ENCODE data around the gene MICU1. TPM values are rescaled to one million over a fixed set of nuclear protein-coding genes. Genes with fewer than 3 reads are reported as not detected.

Gene MICU1
- total and polyA plus RNA-seq, 10 of the 15 experiments (the other 5 are each of a cell fraction or from before 2014, with no cell fraction given), result 18.2 to 36.4 (median 22.2) TPM

DNA sequence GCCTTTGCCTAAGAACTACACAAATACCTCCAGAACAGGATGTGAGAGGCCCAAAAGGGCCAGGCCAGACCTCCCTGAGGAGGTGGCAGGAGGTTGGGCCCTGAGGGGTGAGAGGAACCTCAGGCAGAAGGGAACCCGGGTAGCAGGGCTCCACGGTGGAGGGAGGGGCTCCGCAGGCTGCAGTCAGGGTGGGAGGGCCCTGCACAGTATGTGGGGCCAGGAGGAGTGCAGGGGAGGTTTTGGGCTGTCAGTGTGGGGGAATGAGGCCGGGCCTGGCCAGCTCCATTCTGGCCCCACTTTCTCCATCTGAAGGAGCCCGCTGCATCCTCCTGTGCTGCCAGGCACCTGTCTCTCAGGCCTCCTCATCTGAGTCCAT lies 297.1 kb downstream of the MICU1 start:
- intact Hi-C loops (cut with micrococcal nuclease; ENCODE audit: unreplicated experiment), result no loop called here
- Histone ChIP-seq H3K4me2 (ENCODE audit: control insufficient read depth, insufficient read depth) (no peak overlapping the region), H4K20me1 (ENCODE audit: control insufficient read depth, insufficient read depth) (no peaks in the 10 kb centered on the region), H3K79me2 (ENCODE audit: control insufficient read depth, insufficient read depth, low read length) (no peaks in the 10 kb centered on the region; the same call in 1 of the 2 replicates), H2AFZ (ENCODE audit: control insufficient read depth, low read depth, low read length) (peak overlapping the region; percentile 28), H3K27me3 (replicated peaks in 1 of 2; ENCODE audit: control insufficient read depth in 2 of 2, insufficient read depth in 2 of 2, low read length in 1 of 2) (no peaks in the 10 kb centered on the region), H3K9ac (ENCODE audit: control insufficient read depth, insufficient read depth, low read length) (peak overlapping the region; percentile 0; the same call in 1 of the 2 replicates), H3K9me3 (replicated peaks; ENCODE audit: control insufficient read depth, insufficient read depth, low read length) (no peaks in the 10 kb centered on the region), H3K27ac (ENCODE audit: control insufficient read depth, insufficient read depth) (0 out of 2 replicates have a peak overlapping the region, but pooled peaks have one; percentile 22), H3K4me1 (ENCODE audit: control insufficient read depth, insufficient read depth, low read length) (peaks cover 49% of the 10 kb centered on the region), H3K4me3 (no peak overlapping the region), H3K36me3 (ENCODE audit: control insufficient read depth in 2 of 2, insufficient read depth in 2 of 2, low read length in 1 of 2) (peaks cover 3 to 5% of the 10 kb centered on the region in 2 experiments; a peak in 2 of 4 replicates)
- ChIA-PET RAD21 (ENCODE audit: unreplicated experiment) (interaction anchor here (0.6 to 10.0 kb wide), 10 partner anchors 8 to 1304 kb away, joined by 3 to 170 read pairs (median 4); no protein-coding TSS in a partner anchor), POLR2A (interaction anchor here (0.8 to 5.8 kb wide), 6 partner anchors 8 to 69 kb away, joined by 3 to 56 read pairs (median 6); partner anchors contain the start of gene DDIT4), CTCF (interaction anchor here (0.5 to 16.6 kb wide), 9 partner anchors 13 to 280 kb away, joined by 3 to 275 read pairs (median 5); partner anchors contain the start of gene DDIT4), SMC1A (ENCODE audit: uncharacterized antibody, unreplicated experiment) (interaction anchor here (0.7 to 2.1 kb wide), 8 partner anchors 8 to 280 kb away, joined by 3 to 12 read pairs (median 5); no protein-coding TSS in a partner anchor)
- TF ChIP-seq SP1 (IDR thresholded peaks at IDR 0.05; ENCODE audit: low read depth, low read length), result no peak
- peak; percentile 13; the same call in 1 of the 2 replicates for TF ChIP-seq POLR2A (IDR thresholded peaks at IDR 0.05; ENCODE audit: low read depth, low read length)
- WGBS (ENCODE audit: insufficient coverage, insufficient replicate concordance, low lambda C conversion rate, missing lambda C conversion rate), result 9% methylated on average over 4 of the region's 5 CpGs
- ATAC-seq (peak; percentile 3; the same call in 1 of the 3 replicates), FAIRE-seq (no peak), DNase-seq (ENCODE audit: low read depth, low spot score) (no peak)
- BruUV-seq (replicated peaks), result no TSS peak
- in situ Hi-C loops (cut with MboI), result no loop called here

DNA sequence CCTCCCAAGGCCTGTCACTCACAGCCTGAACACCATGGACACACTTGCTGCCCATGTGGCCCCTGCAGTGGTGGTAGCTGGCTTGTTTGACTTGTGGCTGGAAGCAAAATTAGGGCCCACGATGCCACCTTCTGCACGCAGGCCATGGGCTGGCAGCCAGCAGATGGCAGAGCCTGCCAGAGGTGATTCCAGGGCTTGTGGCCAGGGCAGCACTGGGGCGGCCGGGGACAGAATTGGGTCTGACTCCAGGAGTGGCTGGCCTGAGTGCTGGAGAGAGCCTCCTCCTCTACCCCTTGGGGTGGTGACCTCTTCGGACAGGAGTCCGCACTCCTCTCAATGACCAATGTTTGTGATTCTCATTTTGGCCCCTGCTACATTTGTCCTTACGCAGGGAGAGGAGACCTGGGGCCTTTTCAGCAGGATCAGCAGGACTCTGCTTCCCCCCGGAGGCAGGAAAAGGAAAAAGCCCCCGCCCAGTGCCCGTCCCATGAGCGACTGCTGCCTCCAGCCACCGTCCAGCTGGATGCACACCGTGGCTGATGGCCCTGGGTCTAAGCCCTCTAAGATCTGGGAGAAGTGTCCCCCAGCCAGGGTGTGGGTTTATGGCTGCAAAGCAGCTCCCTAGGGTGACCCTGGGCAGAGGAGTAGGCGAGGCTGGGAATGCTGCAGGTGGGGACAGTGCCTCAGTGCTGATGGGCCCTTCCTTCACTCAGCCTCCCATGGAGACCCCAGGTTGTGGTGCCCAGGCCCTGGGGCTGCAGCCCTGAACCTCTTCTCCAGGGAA lies 297.6 kb downstream of the MICU1 start:
- DNase-seq (ENCODE audit: low read depth, low spot score) (no peak), FAIRE-seq (no peak), ATAC-seq (no peak)
- H3K27me3 ChIP-seq (replicated peaks in 1 of 2; ENCODE audit: control insufficient read depth in 2 of 2, insufficient read depth in 2 of 2, low read length in 1 of 2), result no peaks in the 10 kb centered on the region
- peaks cover 48% of the 10 kb centered on the region for H3K4me1 ChIP-seq (ENCODE audit: control insufficient read depth, insufficient read depth, low read length)
- 0 out of 4 replicates have a peak, but pooled peaks cover 0 to 3% of the 10 kb centered on the region in 2 experiments for H3K36me3 ChIP-seq (ENCODE audit: control insufficient read depth in 2 of 2, insufficient read depth in 2 of 2, low read length in 1 of 2)
- no peaks in the 10 kb centered on the region for H4K20me1 ChIP-seq (ENCODE audit: control insufficient read depth, insufficient read depth)
- H3K9me3 ChIP-seq (replicated peaks; ENCODE audit: control insufficient read depth, insufficient read depth, low read length), result no peaks in the 10 kb centered on the region
- no peak overlapping the region for H3K4me2 ChIP-seq (ENCODE audit: control insufficient read depth, insufficient read depth)
- H3K9ac ChIP-seq (ENCODE audit: control insufficient read depth, insufficient read depth, low read length), result peak overlapping the region; percentile 0
- ChIA-PET CTCF (interaction anchor here (0.5 to 16.6 kb wide), 11 partner anchors 9 to 279 kb away, joined by 3 to 275 read pairs (median 5); partner anchors contain the start of gene DDIT4), SMC1A (ENCODE audit: uncharacterized antibody, unreplicated experiment) (interaction anchor here (0.7 to 2.1 kb wide), 6 partner anchors 8 to 279 kb away, joined by 3 to 12 read pairs (median 6); no protein-coding TSS in a partner anchor), POLR2A (interaction anchor here (1.2 to 5.8 kb wide), 3 partner anchors 51 to 68 kb away, joined by 3 to 56 read pairs (median 4); partner anchors contain the start of gene DDIT4), RAD21 (ENCODE audit: unreplicated experiment) (interaction anchor here (0.6 to 10.0 kb wide), 12 partner anchors 7 to 1304 kb away, joined by 3 to 170 read pairs (median 4); no protein-coding TSS in a partner anchor)
- H3K79me2 ChIP-seq (ENCODE audit: control insufficient read depth, insufficient read depth, low read length), result no peaks in the 10 kb centered on the region; the same call in 1 of the 2 replicates
- 0 out of 2 replicates have a peak overlapping the region, but pooled peaks have one; percentile 22 for H3K27ac ChIP-seq (ENCODE audit: control insufficient read depth, insufficient read depth)
- intact Hi-C loops (cut with micrococcal nuclease; ENCODE audit: unreplicated experiment), result no loop called here
- no peak overlapping the region for H3K4me3 ChIP-seq
- H2AFZ ChIP-seq (ENCODE audit: control insufficient read depth, low read depth, low read length), result peak overlapping the region; percentile 28
- in situ Hi-C loops (cut with MboI), result no loop called here
- BruUV-seq (replicated peaks), result no TSS peak
- 75% methylated on average over 14 of the region's 14 CpGs for WGBS (ENCODE audit: insufficient coverage, insufficient replicate concordance, low lambda C conversion rate, missing lambda C conversion rate)
- TF ChIP-seq, protein P1, sequence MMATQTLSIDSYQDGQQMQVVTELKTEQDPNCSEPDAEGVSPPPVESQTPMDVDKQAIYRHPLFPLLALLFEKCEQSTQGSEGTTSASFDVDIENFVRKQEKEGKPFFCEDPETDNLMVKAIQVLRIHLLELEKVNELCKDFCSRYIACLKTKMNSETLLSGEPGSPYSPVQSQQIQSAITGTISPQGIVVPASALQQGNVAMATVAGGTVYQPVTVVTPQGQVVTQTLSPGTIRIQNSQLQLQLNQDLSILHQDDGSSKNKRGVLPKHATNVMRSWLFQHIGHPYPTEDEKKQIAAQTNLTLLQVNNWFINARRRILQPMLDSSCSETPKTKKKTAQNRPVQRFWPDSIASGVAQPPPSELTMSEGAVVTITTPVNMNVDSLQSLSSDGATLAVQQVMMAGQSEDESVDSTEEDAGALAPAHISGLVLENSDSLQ (IDR thresholded peaks at IDR 0.05), result peak; percentile 43
- TF ChIP-seq BCL11A (IDR thresholded peaks at IDR 0.05; ENCODE audit: low read depth, low read length) (no peak), RAD21 (IDR thresholded peaks at IDR 0.05; ENCODE audit: insufficient read depth, low read depth, low read length) (peak; percentile 76), MEF2B (IDR thresholded peaks at IDR 0.05; ENCODE audit: partially characterized antibody, poor library complexity, severe bottlenecking) (no peak), SRF (IDR thresholded peaks at IDR 0.05; ENCODE audit: low read depth in 2 of 2, low read length in 2 of 2) (no peak), JUND (IDR thresholded peaks at IDR 0.05; ENCODE audit: low read depth, low read length) (no peak)
- TF ChIP-seq, protein P2, sequence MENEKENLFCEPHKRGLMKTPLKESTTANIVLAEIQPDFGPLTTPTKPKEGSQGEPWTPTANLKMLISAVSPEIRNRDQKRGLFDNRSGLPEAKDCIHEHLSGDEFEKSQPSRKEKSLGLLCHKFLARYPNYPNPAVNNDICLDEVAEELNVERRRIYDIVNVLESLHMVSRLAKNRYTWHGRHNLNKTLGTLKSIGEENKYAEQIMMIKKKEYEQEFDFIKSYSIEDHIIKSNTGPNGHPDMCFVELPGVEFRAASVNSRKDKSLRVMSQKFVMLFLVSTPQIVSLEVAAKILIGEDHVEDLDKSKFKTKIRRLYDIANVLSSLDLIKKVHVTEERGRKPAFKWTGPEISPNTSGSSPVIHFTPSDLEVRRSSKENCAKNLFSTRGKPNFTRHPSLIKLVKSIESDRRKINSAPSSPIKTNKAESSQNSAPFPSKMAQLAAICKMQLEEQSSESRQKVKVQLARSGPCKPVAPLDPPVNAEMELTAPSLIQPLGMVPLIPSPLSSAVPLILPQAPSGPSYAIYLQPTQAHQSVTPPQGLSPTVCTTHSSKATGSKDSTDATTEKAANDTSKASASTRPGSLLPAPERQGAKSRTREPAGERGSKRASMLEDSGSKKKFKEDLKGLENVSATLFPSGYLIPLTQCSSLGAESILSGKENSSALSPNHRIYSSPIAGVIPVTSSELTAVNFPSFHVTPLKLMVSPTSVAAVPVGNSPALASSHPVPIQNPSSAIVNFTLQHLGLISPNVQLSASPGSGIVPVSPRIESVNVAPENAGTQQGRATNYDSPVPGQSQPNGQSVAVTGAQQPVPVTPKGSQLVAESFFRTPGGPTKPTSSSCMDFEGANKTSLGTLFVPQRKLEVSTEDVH (IDR thresholded peaks at IDR 0.05; ENCODE audit: low read depth, partially characterized antibody), result no peak

All from GM12878 (cell line).